ENCODE results near the gene LIPC. TPM values are rescaled to one million over a fixed set of nuclear protein-coding genes. Genes with fewer than 3 reads are reported as not detected.

The LIPC gene
- total and polyA plus RNA-seq, 12 donors, result 0.22 to 1.3 (median 0.42) TPM; not detected in 1

- no peak overlapping the region for H3K27ac ChIP-seq
- H3K4me1 ChIP-seq, result peaks cover 0 to 27% (median 9%) of the 10 kb centered on the region in 9 donors
- no peak overlapping the region for H3K4me3 ChIP-seq
- WGBS, 2 donors, result 87 to 95% methylated on average over 4 of the region's 4 CpGs
- ATAC-seq (no peak), DNase-seq (no peak)
- intact Hi-C loops (cut with DNase I), result loop anchor here in 1 of 10 donors (10.0 kb wide), 1 partner anchor 68 kb away; no protein-coding TSS in a partner anchor
- no peaks in the 10 kb centered on the region for H3K27me3 ChIP-seq
- H3K9me3 ChIP-seq, result peaks cover 0 to 9% (median 0%) of the 10 kb centered on the region in 11 donors
- no peaks in the 10 kb centered on the region for H3K36me3 ChIP-seq
- TF ChIP-seq CTCF (IDR thresholded peaks at IDR 0.05), result no peak
Observed at GRCh38 chr15:58513008-58513407, 81.2 kb downstream of the LIPC start.

- Histone ChIP-seq H3K27ac (no peak overlapping the region), H3K36me3 (no peaks in the 10 kb centered on the region), H3K27me3 (no peaks in the 10 kb centered on the region), H3K4me3 (no peak overlapping the region), H3K4me1 (peaks cover 0 to 32% (median 9%) of the 10 kb centered on the region in 9 donors), H3K9me3 (peaks cover 0 to 9% (median 0%) of the 10 kb centered on the region in 11 donors)
- DNase-seq (no peak), ATAC-seq (no peak)
- no peak for TF ChIP-seq CTCF (IDR thresholded peaks at IDR 0.05)
- intact Hi-C loops (cut with DNase I), result loop anchor here in 2 of 10 donors (2.0 to 10.0 kb wide), 2 partner anchors 19 to 69 kb away; no protein-coding TSS in a partner anchor
- 82 to 88% methylated on average over 10 of the region's 10 CpGs for WGBS, 2 donors
Observed at GRCh38 chr15:58513726-58514336, 82.0 kb downstream of the LIPC start.

GRCh38 chr15:58515807-58516206 lies 84.0 kb downstream of the LIPC start:
- intact Hi-C loops (cut with DNase I), result loop anchor here in 2 of 10 donors (2.0 to 10.0 kb wide), 2 partner anchors 21 to 71 kb away; no protein-coding TSS in a partner anchor
- Histone ChIP-seq H3K9me3 (peaks cover 0 to 9% (median 0%) of the 10 kb centered on the region in 11 donors), H3K4me3 (no peak overlapping the region), H3K36me3 (no peaks in the 10 kb centered on the region), H3K27ac (peak overlapping the region in 1 of 10 donors; percentile 55), H3K27me3 (no peaks in the 10 kb centered on the region), H3K4me1 (peaks cover 0 to 51% (median 15%) of the 10 kb centered on the region in 9 donors)
- DNase-seq (no peak), ATAC-seq (no peak)
- no peak for TF ChIP-seq CTCF (IDR thresholded peaks at IDR 0.05)
- WGBS, 2 donors, result 58 to 68% methylated on average over 8 of the region's 8 CpGs

- peak in 4 of 9 donors; percentile 29 to 42 (median 31) for TF ChIP-seq CTCF (IDR thresholded peaks at IDR 0.05)
- intact Hi-C loops (cut with DNase I), result loop anchor here in 1 of 10 donors (10.0 kb wide), 1 partner anchor 72 kb away; no protein-coding TSS in a partner anchor
- Histone ChIP-seq H3K27me3 (no peaks in the 10 kb centered on the region), H3K36me3 (no peaks in the 10 kb centered on the region), H3K4me1 (peaks cover 0 to 62% (median 22%) of the 10 kb centered on the region in 9 donors), H3K9me3 (peaks cover 0 to 9% (median 0%) of the 10 kb centered on the region in 11 donors), H3K27ac (peak overlapping the region in 3 of 10 donors; percentile 5 to 81 (median 6)), H3K4me3 (no peak overlapping the region)
- DNase-seq (no peak), ATAC-seq (peak in 1 of 8 donors; percentile 48)
- WGBS, 2 donors, result 79% methylated on average over 3 of the region's 3 CpGs
Observed at GRCh38 chr15:58517252-58517681, 85.5 kb downstream of the LIPC start.

Measured in heart right ventricle (tissue), 16 donors.